ENCODE results near the gene UBE2N.

GRCh38 chr12:93393425-93393824 is 48.3 kb downstream of the UBE2N start:
- no peak for TF ChIP-seq CTCF (IDR thresholded peaks at IDR 0.05)
- no peak for TF ChIP-seq POLR2A (IDR thresholded peaks at IDR 0.05)

Data from thyroid gland (tissue), 4 donors.